Endodermal cell (in vitro differentiated cells): ENCODE data around the gene PRKCE. TPM values are rescaled to one million over a fixed set of nuclear protein-coding genes. Genes with fewer than 3 reads are reported as not detected.

Experiments used
- DNase-seq: peaks from one replicate; pipeline ENCODE4 v3.0.0-alpha.2; 2017
- H3K27ac ChIP-seq: 2 replicates; pipeline ENCODE4 v1.5.1; 2013; ENCODE audit warnings: mild to moderate bottlenecking, low read depth, low read length, moderate library complexity
- H3K27me3 ChIP-seq: 2 replicates; pipeline ENCODE4 v1.6.1; 2013; ENCODE audit warnings: mild to moderate bottlenecking, low read length, moderate library complexity; ENCODE audit not compliant: insufficient read depth, control insufficient read depth, poor library complexity, severe bottlenecking
- H3K36me3 ChIP-seq: 2 replicates; pipeline ENCODE4 v1.7.0; 2013; ENCODE audit warnings: mild to moderate bottlenecking, low read length, moderate library complexity; ENCODE audit not compliant: control insufficient read depth, insufficient read depth
- H3K4me1 ChIP-seq: one replicate; pipeline ENCODE4 v1.7.0; 2013; ENCODE audit warnings: low read length; ENCODE audit not compliant: control insufficient read depth, insufficient read depth
- H3K4me3 ChIP-seq: 2 replicates; pipeline ENCODE4 v1.5.1; 2013; ENCODE audit warnings: mild to moderate bottlenecking, low read length, moderate library complexity
- H3K9ac ChIP-seq: 2 replicates; pipeline ENCODE4 v1.6.1; 2013; ENCODE audit warnings: mild to moderate bottlenecking, low read length, moderate library complexity; ENCODE audit not compliant: poor library complexity, severe bottlenecking; ENCODE audit errors: extremely low read depth
- H3K9me3 ChIP-seq: 2 replicates; pipeline ENCODE4 v1.6.1; 2013; ENCODE audit warnings: mild to moderate bottlenecking, low read length, moderate library complexity; ENCODE audit not compliant: control insufficient read depth
- H3K27ac Mint-ChIP-seq: 2 replicates; pipeline ENCODE4 v1.8.0; 2020; ENCODE audit warnings: mixed read lengths
- H3K27me3 Mint-ChIP-seq: 2 replicates; pipeline ENCODE4 v1.8.0; 2021; ENCODE audit warnings: mild to moderate bottlenecking, mixed read lengths; ENCODE audit not compliant: insufficient read depth
- H3K36me3 Mint-ChIP-seq: 2 replicates; pipeline ENCODE4 v1.8.0; 2020; ENCODE audit warnings: low read depth, mixed read lengths
- H3K4me1 Mint-ChIP-seq: 2 replicates; pipeline ENCODE4 v1.8.0; 2020; ENCODE audit warnings: mixed read lengths
- H3K4me3 Mint-ChIP-seq: 2 replicates; pipeline ENCODE4 v1.8.0; 2020; ENCODE audit warnings: mild to moderate bottlenecking, moderate library complexity, mixed read lengths
- H3K9me3 Mint-ChIP-seq: 2 replicates; pipeline ENCODE4 v1.8.0; 2020; ENCODE audit warnings: mild to moderate bottlenecking, mixed read lengths
- WGBS, 2 experiments: methylation state at CpG; one replicate each; pipeline versions ENCODE4 v1.1.5 to v1.1.7; 2013; ENCODE audit warnings: missing lambda C conversion rate in 2 of 2, mixed read lengths in 1 of 2; ENCODE audit not compliant: insufficient coverage in 1 of 2, insufficient read length in 1 of 2; 5-methylcytosine and 5-hydroxymethylcytosine counted together
- total RNA-seq, 2 donors: library from RNA; stranded (reverse); fragmentation: NEBNext Ultra II Directional in 1 of 2; extraction: Animal tissue kit (Norgen Biotek cat#: 25700) in 1 of 2; gene quantifications; 2 replicates in 1 of 2; 3 replicates in 1 of 2; pipeline ENCODE4 v1.2.1, GENCODE V29; 2021
- TF ChIP-seq, protein P1 (sequence below): fragments of 200-600 bp; sonication (generic); conservative IDR thresholded peaks from 2 replicates; pipeline ENCODE4 v1.5.0; 2021; ENCODE audit warnings: antibody characterized with exemption, mild to moderate bottlenecking

PRKCE gene
- total RNA-seq, 2 donors from 2014 or later: 1.4 to 1.7 TPM

DNA sequence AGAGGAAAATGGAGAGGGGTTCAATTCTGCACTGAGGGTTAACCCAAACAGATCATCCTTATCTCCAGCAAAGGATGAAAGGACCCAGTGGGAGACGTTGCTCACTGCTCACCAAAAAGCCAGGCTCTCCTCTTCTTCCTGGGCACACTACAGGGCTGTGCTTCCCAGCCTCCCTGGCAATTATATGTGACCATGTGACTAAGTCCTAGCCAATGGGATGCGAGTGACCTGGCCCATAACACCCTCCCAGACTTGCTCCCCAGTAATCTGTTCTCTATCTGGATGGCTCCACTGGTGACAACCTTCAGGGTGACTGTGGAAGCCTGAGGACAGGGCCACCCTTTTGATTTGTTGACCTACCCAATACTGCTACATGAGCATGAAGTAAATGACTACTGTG lies 10.9 kb upstream of the PRKCE start:
- H3K9me3 Mint-ChIP-seq: no peaks in the 10 kb centered on the region
- Histone ChIP-seq H3K27ac (no peak overlapping the region), H3K36me3 (no peaks in the 10 kb centered on the region), H3K27me3 (peaks cover 67% of the 10 kb centered on the region), H3K9me3 (no peaks in the 10 kb centered on the region), H3K4me3 (no peak overlapping the region), H3K4me1 (no peaks in the 10 kb centered on the region), H3K9ac (no peak overlapping the region)
- H3K4me1 Mint-ChIP-seq: no peaks in the 10 kb centered on the region
- DNase-seq: no peak
- no peak overlapping the region for H3K27ac Mint-ChIP-seq
- no peaks in the 10 kb centered on the region for H3K36me3 Mint-ChIP-seq
- TF ChIP-seq, protein P1, sequence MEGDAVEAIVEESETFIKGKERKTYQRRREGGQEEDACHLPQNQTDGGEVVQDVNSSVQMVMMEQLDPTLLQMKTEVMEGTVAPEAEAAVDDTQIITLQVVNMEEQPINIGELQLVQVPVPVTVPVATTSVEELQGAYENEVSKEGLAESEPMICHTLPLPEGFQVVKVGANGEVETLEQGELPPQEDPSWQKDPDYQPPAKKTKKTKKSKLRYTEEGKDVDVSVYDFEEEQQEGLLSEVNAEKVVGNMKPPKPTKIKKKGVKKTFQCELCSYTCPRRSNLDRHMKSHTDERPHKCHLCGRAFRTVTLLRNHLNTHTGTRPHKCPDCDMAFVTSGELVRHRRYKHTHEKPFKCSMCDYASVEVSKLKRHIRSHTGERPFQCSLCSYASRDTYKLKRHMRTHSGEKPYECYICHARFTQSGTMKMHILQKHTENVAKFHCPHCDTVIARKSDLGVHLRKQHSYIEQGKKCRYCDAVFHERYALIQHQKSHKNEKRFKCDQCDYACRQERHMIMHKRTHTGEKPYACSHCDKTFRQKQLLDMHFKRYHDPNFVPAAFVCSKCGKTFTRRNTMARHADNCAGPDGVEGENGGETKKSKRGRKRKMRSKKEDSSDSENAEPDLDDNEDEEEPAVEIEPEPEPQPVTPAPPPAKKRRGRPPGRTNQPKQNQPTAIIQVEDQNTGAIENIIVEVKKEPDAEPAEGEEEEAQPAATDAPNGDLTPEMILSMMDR: no peak
- WGBS, 2 experiments: 88 to 90% methylated on average over 2 of the region's 2 CpGs
- H3K27me3 Mint-ChIP-seq: peaks cover 59% of the 10 kb centered on the region
- H3K4me3 Mint-ChIP-seq: no peak overlapping the region

DNA sequence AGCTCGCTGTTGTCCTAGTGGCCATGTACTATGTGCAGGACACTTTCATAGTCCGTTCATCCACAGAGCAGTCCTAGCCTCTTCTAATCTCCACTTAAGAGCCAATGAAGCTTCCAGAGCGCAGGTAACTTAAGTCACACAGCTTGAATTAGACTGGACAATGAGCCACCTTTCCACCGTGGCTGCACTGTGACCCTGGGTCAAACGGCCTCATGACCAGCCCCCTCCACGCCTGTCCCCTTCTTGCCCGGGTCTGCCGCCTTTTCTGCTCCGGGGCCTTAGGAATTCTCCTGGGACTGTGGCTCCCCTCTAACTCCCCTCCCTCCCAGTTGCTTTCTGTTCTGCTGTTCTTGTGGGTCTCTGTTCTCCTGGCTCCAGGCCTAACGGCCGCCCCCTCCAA lies 8.4 kb upstream of the PRKCE start:
- Mint-ChIP-seq H3K4me3 (peak overlapping the region; percentile 37), H3K27me3 (peaks cover 81% of the 10 kb centered on the region), H3K4me1 (no peaks in the 10 kb centered on the region), H3K27ac (no peak overlapping the region), H3K9me3 (no peaks in the 10 kb centered on the region), H3K36me3 (no peaks in the 10 kb centered on the region)
- Histone ChIP-seq H3K4me1 (no peaks in the 10 kb centered on the region), H3K9me3 (no peaks in the 10 kb centered on the region), H3K27me3 (peaks cover 88% of the 10 kb centered on the region), H3K27ac (no peak overlapping the region), H3K36me3 (no peaks in the 10 kb centered on the region), H3K9ac (no peak overlapping the region), H3K4me3 (peak overlapping the region; percentile 70)
- DNase-seq: peak; percentile 54
- TF ChIP-seq, protein P1: no peak
- 58 to 93% methylated on average over 3 to 11 of the region's 11 CpGs for WGBS, 2 experiments

DNA sequence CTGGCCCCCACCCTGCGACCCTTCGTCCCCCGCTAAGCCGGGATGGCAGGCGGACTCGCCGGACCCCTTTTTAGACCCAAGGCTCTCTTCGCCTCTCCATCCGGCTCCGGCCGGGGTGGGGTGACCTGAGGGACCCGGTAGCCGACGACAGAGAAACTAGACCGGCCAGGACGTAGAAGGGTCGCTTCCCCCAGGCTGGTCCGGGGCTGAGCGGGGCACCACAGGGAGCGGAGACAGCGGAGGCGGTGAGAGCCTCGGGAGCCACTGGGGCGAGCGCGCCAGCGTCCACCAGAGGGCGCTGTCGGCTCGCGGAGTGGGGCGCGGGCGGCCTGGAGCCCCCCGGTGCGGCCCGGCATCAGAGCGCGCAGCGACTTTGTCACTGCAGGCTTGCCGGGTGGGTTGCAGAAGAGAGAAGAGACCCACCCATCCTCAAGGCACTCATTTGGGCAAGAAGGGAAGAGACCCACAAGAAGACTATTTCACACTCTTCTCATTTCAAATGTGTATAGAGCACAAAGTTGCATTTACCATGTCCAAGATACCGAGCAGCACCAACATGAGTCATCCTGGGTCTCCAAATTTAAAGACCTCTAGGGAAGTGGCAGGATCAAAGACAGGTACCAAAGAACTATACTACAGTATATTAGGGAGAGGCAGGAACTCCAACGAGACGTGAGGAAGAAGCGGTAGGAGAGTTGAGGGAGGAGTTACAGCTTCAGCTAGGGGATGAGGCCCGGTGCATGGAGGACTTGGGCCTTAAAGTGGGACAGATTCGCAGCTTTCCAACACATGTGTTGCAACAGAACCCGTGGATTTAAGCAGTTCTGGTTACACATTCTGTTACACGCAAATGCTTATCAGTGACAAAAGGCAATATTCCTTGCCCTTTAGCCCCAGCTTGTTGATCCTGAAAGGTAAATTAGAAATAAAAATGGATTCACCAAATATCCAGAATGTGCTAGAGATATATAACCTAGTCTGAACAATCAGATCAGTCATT lies 7.6 kb upstream of the PRKCE start:
- no peaks in the 10 kb centered on the region for H3K36me3 Mint-ChIP-seq
- no peaks in the 10 kb centered on the region for H3K4me1 ChIP-seq
- DNase-seq: peak; percentile 90
- H3K36me3 ChIP-seq: no peaks in the 10 kb centered on the region
- peak overlapping the region; percentile 37 for H3K4me3 Mint-ChIP-seq
- WGBS, 2 experiments: 18 to 22% methylated on average over 20 to 49 of the region's 49 CpGs
- H3K27ac ChIP-seq: no peak overlapping the region
- peak overlapping the region; percentile 70 for H3K4me3 ChIP-seq
- H3K9me3 ChIP-seq: no peaks in the 10 kb centered on the region
- H3K27me3 Mint-ChIP-seq: peaks cover 86% of the 10 kb centered on the region
- peaks cover 88% of the 10 kb centered on the region for H3K27me3 ChIP-seq
- TF ChIP-seq, protein P1: peak; percentile 98
- no peaks in the 10 kb centered on the region for H3K4me1 Mint-ChIP-seq
- no peaks in the 10 kb centered on the region for H3K9me3 Mint-ChIP-seq
- no peak overlapping the region for H3K9ac ChIP-seq
- no peak overlapping the region for H3K27ac Mint-ChIP-seq
